ENCODE data around the gene CHAF1A.

The CHAF1A gene

DNA sequence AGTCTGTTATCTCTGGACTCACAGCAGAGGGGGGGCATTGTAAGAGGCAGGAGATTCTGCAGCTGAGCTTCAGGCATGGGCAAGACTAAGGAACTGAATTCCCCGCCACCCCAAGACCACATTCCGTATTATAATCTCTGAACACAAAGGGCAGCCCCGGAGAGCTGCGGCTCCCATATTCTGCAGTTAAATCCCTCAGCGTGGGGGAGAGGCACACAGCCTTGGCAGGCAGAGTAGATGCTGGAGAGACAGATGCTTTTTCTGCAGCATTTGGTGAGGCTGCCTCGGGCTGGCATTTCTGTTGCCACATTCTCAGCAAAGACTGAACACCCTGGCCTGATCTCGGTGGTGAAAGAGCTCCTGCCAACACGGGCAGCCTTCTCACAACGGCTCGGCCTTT lies 12.9 kb downstream of the CHAF1A start:
- ATAC-seq (ENCODE audit: low read depth) (no peak), DNase-seq (ENCODE audit: low spot score) (no peak)
- peaks cover 68% of the 10 kb centered on the region for H3K36me3 ChIP-seq (ENCODE audit: low read depth)
- H3K27me3 ChIP-seq (ENCODE audit: insufficient read depth, poor library complexity, severe bottlenecking), result no peaks in the 10 kb centered on the region
- TF ChIP-seq, protein P1, sequence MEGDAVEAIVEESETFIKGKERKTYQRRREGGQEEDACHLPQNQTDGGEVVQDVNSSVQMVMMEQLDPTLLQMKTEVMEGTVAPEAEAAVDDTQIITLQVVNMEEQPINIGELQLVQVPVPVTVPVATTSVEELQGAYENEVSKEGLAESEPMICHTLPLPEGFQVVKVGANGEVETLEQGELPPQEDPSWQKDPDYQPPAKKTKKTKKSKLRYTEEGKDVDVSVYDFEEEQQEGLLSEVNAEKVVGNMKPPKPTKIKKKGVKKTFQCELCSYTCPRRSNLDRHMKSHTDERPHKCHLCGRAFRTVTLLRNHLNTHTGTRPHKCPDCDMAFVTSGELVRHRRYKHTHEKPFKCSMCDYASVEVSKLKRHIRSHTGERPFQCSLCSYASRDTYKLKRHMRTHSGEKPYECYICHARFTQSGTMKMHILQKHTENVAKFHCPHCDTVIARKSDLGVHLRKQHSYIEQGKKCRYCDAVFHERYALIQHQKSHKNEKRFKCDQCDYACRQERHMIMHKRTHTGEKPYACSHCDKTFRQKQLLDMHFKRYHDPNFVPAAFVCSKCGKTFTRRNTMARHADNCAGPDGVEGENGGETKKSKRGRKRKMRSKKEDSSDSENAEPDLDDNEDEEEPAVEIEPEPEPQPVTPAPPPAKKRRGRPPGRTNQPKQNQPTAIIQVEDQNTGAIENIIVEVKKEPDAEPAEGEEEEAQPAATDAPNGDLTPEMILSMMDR (IDR thresholded peaks at IDR 0.05; ENCODE audit: poor library complexity, severe bottlenecking), result no peak
- no peak overlapping the region for H3K4me3 ChIP-seq (ENCODE audit: severe bottlenecking)
- no peak overlapping the region for H3K27ac ChIP-seq (ENCODE audit: poor library complexity, severe bottlenecking)
- H3K9me3 ChIP-seq (ENCODE audit: severe bottlenecking), result no peaks in the 10 kb centered on the region
- no peaks in the 10 kb centered on the region for H3K4me1 ChIP-seq (ENCODE audit: insufficient read depth, poor library complexity, severe bottlenecking)

- ATAC-seq (ENCODE audit: low read depth), result no peak
- TF ChIP-seq, protein P1 (IDR thresholded peaks at IDR 0.05; ENCODE audit: poor library complexity, severe bottlenecking), result no peak
- Histone ChIP-seq H3K27me3 (ENCODE audit: insufficient read depth, poor library complexity, severe bottlenecking) (no peaks in the 10 kb centered on the region), H3K27ac (ENCODE audit: poor library complexity, severe bottlenecking) (no peak overlapping the region), H3K4me3 (ENCODE audit: severe bottlenecking) (no peak overlapping the region), H3K4me1 (ENCODE audit: insufficient read depth, poor library complexity, severe bottlenecking) (no peaks in the 10 kb centered on the region), H3K36me3 (ENCODE audit: low read depth) (peaks cover 68% of the 10 kb centered on the region), H3K9me3 (ENCODE audit: severe bottlenecking) (no peaks in the 10 kb centered on the region)
- no peak for DNase-seq (ENCODE audit: low spot score)
These were observed 13.8 kb downstream of the CHAF1A start for GRCh38 chr19:4416268-4416667.

GRCh38 chr19:4423416-4424126 lies 21.1 kb downstream of the CHAF1A start:
- no peaks in the 10 kb centered on the region for H3K9me3 ChIP-seq (ENCODE audit: severe bottlenecking)
- no peaks in the 10 kb centered on the region for H3K4me1 ChIP-seq (ENCODE audit: insufficient read depth, poor library complexity, severe bottlenecking)
- H3K27ac ChIP-seq (ENCODE audit: poor library complexity, severe bottlenecking), result no peak overlapping the region
- H3K27me3 ChIP-seq (ENCODE audit: insufficient read depth, poor library complexity, severe bottlenecking), result no peaks in the 10 kb centered on the region
- peaks cover 79% of the 10 kb centered on the region for H3K36me3 ChIP-seq (ENCODE audit: low read depth)
- H3K4me3 ChIP-seq (ENCODE audit: severe bottlenecking), result no peak overlapping the region
- no peak for DNase-seq (ENCODE audit: low spot score)
- ATAC-seq (ENCODE audit: low read depth), result no peak
- TF ChIP-seq, protein P1 (IDR thresholded peaks at IDR 0.05; ENCODE audit: poor library complexity, severe bottlenecking), result no peak

DNA sequence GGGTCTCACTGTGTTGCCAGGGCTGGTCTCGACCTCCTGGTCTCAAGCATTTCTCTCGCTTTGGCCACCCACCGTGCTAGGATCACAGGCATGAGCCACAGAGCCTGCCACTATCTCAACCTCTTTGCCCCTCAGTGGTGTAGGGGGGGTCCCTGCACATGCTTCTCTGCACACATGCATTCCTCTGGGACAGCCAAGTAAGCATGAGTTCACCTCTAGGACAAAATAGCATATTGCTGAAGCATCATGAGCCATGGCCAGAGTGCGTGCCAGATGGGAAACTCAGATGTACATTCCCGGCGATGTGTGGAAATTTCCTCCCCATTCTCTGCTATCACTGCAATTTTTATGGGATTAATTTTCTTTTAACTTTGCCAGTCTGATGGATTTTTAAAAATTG lies 23.1 kb downstream of the CHAF1A start:
- no peak for DNase-seq (ENCODE audit: low spot score)
- peaks cover 81% of the 10 kb centered on the region for H3K36me3 ChIP-seq (ENCODE audit: low read depth)

More for the DNA sequence above, 23.1 kb downstream of the CHAF1A start:
- no peaks in the 10 kb centered on the region for H3K4me1 ChIP-seq (ENCODE audit: insufficient read depth, poor library complexity, severe bottlenecking)
- no peak for ATAC-seq (ENCODE audit: low read depth)
- H3K27ac ChIP-seq (ENCODE audit: poor library complexity, severe bottlenecking), result no peak overlapping the region
- H3K4me3 ChIP-seq (ENCODE audit: severe bottlenecking), result no peak overlapping the region
- H3K27me3 ChIP-seq (ENCODE audit: insufficient read depth, poor library complexity, severe bottlenecking), result no peaks in the 10 kb centered on the region
- TF ChIP-seq, protein P1 (IDR thresholded peaks at IDR 0.05; ENCODE audit: poor library complexity, severe bottlenecking), result no peak
- H3K9me3 ChIP-seq (ENCODE audit: severe bottlenecking), result no peaks in the 10 kb centered on the region
